ENCODE measurements around the gene SLC2A3. TPM values are rescaled to one million over a fixed set of nuclear protein-coding genes. Genes with fewer than 3 reads are reported as not detected.

SLC2A3 gene
- total and polyA plus RNA-seq, 9 of the 15 experiments (the other 6 are each of a cell fraction or from before 2014, with no cell fraction given): 67.3 to 491 (median 104) TPM

GRCh38 chr12:7937833-7938506, 2.0 kb upstream of the SLC2A3 start (continued):
- TF ChIP-seq ARID4B (CRISPR knock-in tag; IDR thresholded peaks at IDR 0.05) (no peak), ZNF511 (CRISPR knock-in tag; IDR thresholded peaks at IDR 0.05) (no peak), RFX5 (IDR thresholded peaks at IDR 0.05; ENCODE audit: low read depth, low read length) (no peak), HNRNPUL1 (IDR thresholded peaks at IDR 0.05; ENCODE audit: low read length) (no peak), NCOR1 (IDR thresholded peaks at IDR 0.05) (no peak)

Measured in K562 (cell line).